Adrenal gland (tissue), 12 donors: Measurements from ENCODE around the gene AIM2. TPM values are rescaled to one million over a fixed set of nuclear protein-coding genes. Genes with fewer than 3 reads are reported as not detected.
"Not testable (repeated sequence)": the region's sequence is repeated elsewhere in the genome, so short reads cannot be mapped to it uniquely, and the experiment has no call there.

Experiments
- DNase-seq, 7 donors: peaks; one replicate each; pipeline ENCODE4 v3.0.0-alpha.2; 2019 to 2020
- H3K27ac ChIP-seq, 5 donors: fragments of 200-600 bp; sonication (generic) in 4 of 5; 1 replicate in 3 of 5; 2 replicates in 2 of 5; pipeline versions ENCODE4 v1.5.1 to v1.8.0; 2016 to 2020; ENCODE audit warnings: mild to moderate bottlenecking in 1 of 5
- H3K27me3 ChIP-seq: fragments of 200-600 bp; 2 replicates; pipeline ENCODE4 v1.8.0; 2021
- H3K36me3 ChIP-seq, 2 donors: fragments of 200-600 bp; replicated peaks in 1 of 2; 1 replicate in 1 of 2; 2 replicates in 1 of 2; pipeline versions ENCODE4 v1.5.1 to v1.8.0; 2018 to 2022
- H3K4me1 ChIP-seq, 2 donors: fragments of 200-600 bp; replicated peaks in 1 of 2; 1 replicate in 1 of 2; 2 replicates in 1 of 2; pipeline versions ENCODE4 v1.5.1 to v1.8.0; 2018 to 2021
- H3K4me3 ChIP-seq, 4 donors: fragments of 200-600 bp; sonication (generic) in 3 of 4; one replicate each; pipeline ENCODE4 v1.5.1; 2016 to 2018
- H3K9me3 ChIP-seq, 3 donors: fragments of 200-600 bp; sonication (generic) in 1 of 3; replicated peaks in 1 of 3; 1 replicate in 2 of 3; 2 replicates in 1 of 3; pipeline versions ENCODE4 v1.5.1 to v1.8.0; 2016 to 2021
- POLR2A ChIP-seq, 2 donors: fragments of 450-650 bp; IDR thresholded peaks; one replicate each; pipeline ENCODE4 v1.6.1; 2017; ENCODE audit warnings: antibody characterized with exemption in 2 of 2, mild to moderate bottlenecking in 2 of 2, moderate library complexity in 1 of 2
- WGBS, 4 donors: extraction: QIAGEN DNeasy Blood & Tissue Kit in 2 of 4; methylation state at CpG; one replicate each; pipeline versions ENCODE4 v1.1.5 to v1.1.7; 2013 to 2017; 5-methylcytosine and 5-hydroxymethylcytosine counted together
- intact Hi-C, 2 donors: fragments of 100-400 bp; cut with DNase I; formaldehyde crosslinking; loops; one replicate each; pipeline versions ENCODE4 v1.14.1 to v1.15.0; 2022 to 2023
- polyA plus RNA-seq, 3 donors: library from polyadenylated mRNA; stranded (reverse); fragments of 200-250 nt in 2 of 3; fragments of 350-450 nt in 1 of 3; fragmentation: Illumina TruSeq in 1 of 3; extraction: RNeasy Lipid Tissue Mini Kit (QIAGEN cat#74804) in 1 of 3; gene quantifications; one replicate each; pipeline ENCODE4 v1.2.3, GENCODE V29; 2013 to 2014
- total RNA-seq, 9 donors: library from RNA; depleted of rRNA in 4 of 9; stranded (reverse); fragments of >200 nt in 4 of 9; fragments of 120-200 nt in 1 of 9; fragmentation: NEBNext Ultra II Directional in 1 of 9; extraction: Animal tissue kit (Norgen Biotek cat#: 25700) in 1 of 9; gene quantifications; one replicate each; pipeline versions ENCODE4 v1.1.0 to v1.2.4, GENCODE V29; 2013 to 2023
- TF ChIP-seq, protein P1 (sequence below), 6 experiments: fragments of 450-650 bp in 4 of 6; fragments of 200-600 bp in 2 of 6; sonication (generic) in 1 of 6; IDR thresholded peaks; 1 replicate in 5 of 6; 2 replicates in 1 of 6; pipeline versions ENCODE4 v1.5.1 to v1.8.0; 2016 to 2021; ENCODE audit warnings: antibody characterized with exemption in 6 of 6, mild to moderate bottlenecking in 2 of 6, moderate library complexity in 1 of 6
- donor health status: healthy with polysubstance abuse.
- donor health status: Bipolar disorder and iron deficiency.
- donor health status: DM: yes; HTN: yes; CAD: no.
- donor health status: DM: no; HTN: no; CAD: no.
- donor health status: DM: no; HTN: no; CAD: no.
- donor health status: DM: yes; HTN: yes; CAD: no.

AIM2 gene
- total and polyA plus RNA-seq, 12 donors = 0.11 to 1.3 (median 0.57) TPM; not detected in 1

DNA sequence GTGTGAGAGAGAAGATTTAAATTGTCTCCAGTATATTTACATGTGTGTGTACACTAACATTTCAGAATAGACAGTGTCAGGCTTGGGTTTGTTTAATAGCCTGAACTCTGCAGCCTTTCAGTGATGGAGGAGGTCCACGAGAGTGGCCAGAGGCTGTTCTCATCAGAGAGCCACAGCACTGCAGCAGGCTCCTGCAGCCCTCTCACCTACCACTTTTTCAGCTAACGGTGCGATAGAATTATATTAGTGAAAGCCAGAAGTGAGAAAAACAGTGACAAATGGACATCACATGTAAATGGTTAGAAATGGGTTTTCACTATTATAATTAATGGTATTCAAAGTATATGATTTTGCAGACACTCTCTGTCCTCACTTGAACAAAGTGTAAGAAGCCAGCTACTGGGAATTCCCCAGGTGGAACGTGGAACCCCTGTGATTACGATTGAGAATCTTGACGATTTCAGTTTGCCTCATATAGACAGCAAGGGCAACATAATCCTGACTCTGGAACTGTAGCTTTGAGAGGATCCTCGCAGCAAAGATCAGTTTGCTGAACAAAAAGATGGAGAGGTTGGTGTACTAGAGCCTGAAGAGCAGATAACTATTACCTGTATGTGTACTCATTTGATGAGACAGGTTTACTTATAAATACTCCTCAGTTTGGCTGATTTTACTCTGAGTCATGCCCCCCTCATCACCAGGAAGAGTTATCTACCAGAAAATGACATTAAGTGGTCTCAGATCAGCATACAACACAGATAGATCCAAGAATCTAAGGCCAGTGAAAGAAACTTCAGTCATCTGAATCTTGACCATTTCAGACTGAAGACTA is 35.5 kb downstream of the AIM2 start:
- TF ChIP-seq, protein P1, sequence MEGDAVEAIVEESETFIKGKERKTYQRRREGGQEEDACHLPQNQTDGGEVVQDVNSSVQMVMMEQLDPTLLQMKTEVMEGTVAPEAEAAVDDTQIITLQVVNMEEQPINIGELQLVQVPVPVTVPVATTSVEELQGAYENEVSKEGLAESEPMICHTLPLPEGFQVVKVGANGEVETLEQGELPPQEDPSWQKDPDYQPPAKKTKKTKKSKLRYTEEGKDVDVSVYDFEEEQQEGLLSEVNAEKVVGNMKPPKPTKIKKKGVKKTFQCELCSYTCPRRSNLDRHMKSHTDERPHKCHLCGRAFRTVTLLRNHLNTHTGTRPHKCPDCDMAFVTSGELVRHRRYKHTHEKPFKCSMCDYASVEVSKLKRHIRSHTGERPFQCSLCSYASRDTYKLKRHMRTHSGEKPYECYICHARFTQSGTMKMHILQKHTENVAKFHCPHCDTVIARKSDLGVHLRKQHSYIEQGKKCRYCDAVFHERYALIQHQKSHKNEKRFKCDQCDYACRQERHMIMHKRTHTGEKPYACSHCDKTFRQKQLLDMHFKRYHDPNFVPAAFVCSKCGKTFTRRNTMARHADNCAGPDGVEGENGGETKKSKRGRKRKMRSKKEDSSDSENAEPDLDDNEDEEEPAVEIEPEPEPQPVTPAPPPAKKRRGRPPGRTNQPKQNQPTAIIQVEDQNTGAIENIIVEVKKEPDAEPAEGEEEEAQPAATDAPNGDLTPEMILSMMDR (IDR thresholded peaks at IDR 0.05) = no peak
- TF ChIP-seq POLR2A (IDR thresholded peaks at IDR 0.05) = no peak
- intact Hi-C loops = no loop called here
- Histone ChIP-seq H3K27me3 (no peaks in the 10 kb centered on the region), H3K9me3 (no peaks in the 10 kb centered on the region), H3K27ac (no peak overlapping the region), H3K4me1 (no peaks in the 10 kb centered on the region), H3K36me3 (peaks cover 0 to 78% of the 10 kb centered on the region in 2 donors), H3K4me3 (no peak overlapping the region)
- 86 to 94% (median 92%) methylated on average over 7 of the region's 7 CpGs for WGBS, 4 donors
- no peak for DNase-seq

DNA sequence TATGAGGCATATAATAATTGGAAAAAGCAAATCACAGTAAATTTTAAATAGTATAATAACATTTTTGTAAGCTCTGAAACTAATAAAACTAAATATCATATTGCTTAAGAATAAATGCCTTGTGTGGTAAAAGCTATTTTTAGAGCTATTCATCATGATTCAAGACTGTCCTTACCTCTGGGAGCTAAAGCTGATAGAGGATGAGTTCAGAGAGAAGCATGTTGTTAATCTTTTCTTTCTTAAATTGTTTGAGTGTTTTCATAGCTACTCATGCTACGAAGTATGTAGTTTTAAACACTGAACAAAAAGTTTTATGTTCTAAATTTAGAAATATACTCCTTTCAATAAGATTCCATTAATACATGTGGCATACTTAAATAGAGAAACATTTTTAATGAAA is 36.4 kb downstream of the AIM2 start:
- intact Hi-C loops = no loop called here
- Histone ChIP-seq H3K27ac (no peak overlapping the region), H3K27me3 (no peaks in the 10 kb centered on the region), H3K36me3 (peaks cover 0 to 79% of the 10 kb centered on the region in 2 donors), H3K4me1 (no peaks in the 10 kb centered on the region), H3K4me3 (no peak overlapping the region), H3K9me3 (no peaks in the 10 kb centered on the region)
- TF ChIP-seq POLR2A (IDR thresholded peaks at IDR 0.05) = no peak
- TF ChIP-seq, protein P1 (IDR thresholded peaks at IDR 0.05) = no peak
- WGBS, 4 donors = 74 to 92% (median 89%) methylated on average over 1 of the region's 1 CpG
- DNase-seq = no peak

DNA sequence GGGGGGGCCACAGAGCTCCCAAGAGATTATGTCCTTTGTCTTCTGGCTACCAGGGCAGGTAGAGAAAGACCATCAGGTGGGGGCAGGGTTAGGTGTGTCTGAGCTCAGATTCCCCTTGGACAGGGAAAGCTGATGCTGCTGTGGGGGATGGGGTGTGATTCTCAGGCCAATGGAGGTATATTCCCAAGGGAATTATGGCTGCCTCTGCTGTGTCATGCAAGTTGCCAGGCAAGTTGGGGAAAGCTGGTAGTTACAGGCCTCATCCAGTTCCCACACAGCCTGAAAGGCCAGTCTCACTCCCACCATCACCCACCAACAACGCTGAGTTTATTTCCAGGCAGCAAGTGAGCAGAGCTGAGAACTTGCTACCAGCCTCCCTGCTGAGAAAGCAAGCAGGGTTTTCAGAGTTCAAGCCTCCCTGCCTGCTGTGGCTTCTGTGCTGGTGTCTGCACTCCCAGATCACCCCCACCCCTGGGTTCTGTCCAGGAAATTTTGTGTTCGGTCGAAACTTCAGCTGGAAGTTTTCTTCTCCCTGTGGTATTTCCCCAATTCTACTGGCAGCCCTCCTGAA is 45.6 kb downstream of the AIM2 start:
- no peak for DNase-seq
- H3K4me1 ChIP-seq = peaks cover 0 to 13% of the 10 kb centered on the region in 2 donors
- H3K27me3 ChIP-seq = no peaks in the 10 kb centered on the region
- H3K27ac ChIP-seq = no peak overlapping the region
- TF ChIP-seq, protein P1 (IDR thresholded peaks at IDR 0.05) = no peak
- intact Hi-C loops = no loop called here
- H3K36me3 ChIP-seq = peaks cover 0 to 52% of the 10 kb centered on the region in 2 donors
- no peaks in the 10 kb centered on the region for H3K9me3 ChIP-seq
- H3K4me3 ChIP-seq = no peak overlapping the region
- WGBS, 4 donors = 59 to 95% (median 73%) methylated on average over 2 to 3 of the region's 3 CpGs

DNA sequence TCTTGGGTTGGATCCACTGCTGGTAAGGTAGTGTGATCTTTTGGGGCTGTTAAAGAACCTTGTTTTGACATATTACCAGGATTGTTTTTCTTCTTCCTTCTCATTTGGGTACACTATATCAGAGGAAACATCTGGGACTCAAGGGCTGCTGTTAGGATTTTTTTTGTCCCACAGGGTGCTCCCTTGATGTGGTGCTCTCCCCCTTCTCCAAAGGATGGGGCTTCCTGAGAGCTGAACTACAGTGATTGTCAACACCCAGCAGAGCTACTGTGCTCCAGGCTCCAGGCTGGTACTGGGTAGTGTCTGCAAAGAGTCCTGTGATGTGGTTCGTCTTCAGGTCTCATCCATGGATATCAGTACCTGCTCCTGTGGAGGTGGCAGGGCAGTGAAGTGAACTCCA is 46.3 kb downstream of the AIM2 start:
- 94 to 100% (median 98%) methylated on average over 1 of the region's 1 CpG for WGBS, 4 donors

DNA sequence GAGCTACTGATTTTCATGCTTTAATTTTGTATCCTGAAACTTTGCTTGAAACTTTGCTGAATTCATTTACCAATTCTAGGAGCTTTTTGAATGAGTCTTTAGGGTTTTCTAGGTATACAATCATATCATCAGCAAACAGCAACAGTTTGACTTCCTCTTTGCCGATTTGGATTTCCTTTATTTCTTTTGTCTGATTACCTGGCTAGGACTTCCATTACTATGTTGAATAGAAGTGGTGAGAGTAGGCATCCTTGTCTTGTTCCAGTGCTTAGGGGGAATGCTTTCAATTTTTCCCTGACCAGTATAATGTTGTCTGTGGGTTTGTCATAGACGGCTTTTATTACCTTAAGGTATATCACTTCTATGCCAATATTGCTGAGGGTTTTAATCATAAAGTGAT is 49.7 kb downstream of the AIM2 start:
- H3K36me3 ChIP-seq = peaks cover 0 to 29% of the 10 kb centered on the region in 2 donors
- DNase-seq, H3K27ac ChIP-seq, intact Hi-C loops, H3K9me3 ChIP-seq, H3K4me3 ChIP-seq, H3K27me3 ChIP-seq: not testable (repeated sequence)
- 71 to 88% (median 79%) methylated on average over 2 of the region's 2 CpGs for WGBS, 4 donors
- peaks cover 0 to 16% of the 10 kb centered on the region in 2 donors for H3K4me1 ChIP-seq

More for the DNA sequence above, 46.3 kb downstream of the AIM2 start:
- TF ChIP-seq POLR2A (IDR thresholded peaks at IDR 0.05) = no peak
- TF ChIP-seq, protein P1 (IDR thresholded peaks at IDR 0.05) = no peak
- Histone ChIP-seq H3K4me1 (peaks cover 0 to 16% of the 10 kb centered on the region in 2 donors), H3K9me3 (no peaks in the 10 kb centered on the region), H3K27ac (no peak overlapping the region), H3K36me3 (peaks cover 0 to 45% of the 10 kb centered on the region in 2 donors), H3K4me3 (no peak overlapping the region), H3K27me3 (no peaks in the 10 kb centered on the region)
- intact Hi-C loops = no loop called here
- no peak for DNase-seq
